Ovary (tissue), 9 donors: Measurements from ENCODE around the gene UBE2G1. TPM values are rescaled to one million over a fixed set of nuclear protein-coding genes. Genes with fewer than 3 reads are reported as not detected.

Source experiments
- DNase-seq, 5 donors: peaks; one replicate each; pipeline ENCODE4 v3.0.0-alpha.2; 2019 to 2020
- H3K27ac ChIP-seq, 2 donors: fragments of 200-600 bp; one replicate each; pipeline versions ENCODE4 v1.5.1 to v1.8.0; 2019 to 2022
- H3K27me3 ChIP-seq: fragments of 200-600 bp; one replicate; pipeline ENCODE4 v1.8.0; 2022
- H3K36me3 ChIP-seq: fragments of 200-600 bp; sonication (generic); one replicate; pipeline ENCODE4 v1.5.1; 2019
- H3K4me1 ChIP-seq: one replicate; pipeline ENCODE4 v1.8.1; 2013; ENCODE audit warnings: mild to moderate bottlenecking, moderate library complexity; ENCODE audit not compliant: insufficient read depth
- H3K4me3 ChIP-seq: fragments of 200-600 bp; sonication (generic); one replicate; pipeline ENCODE4 v1.5.1; 2017
- H3K9me3 ChIP-seq, 2 donors: fragments of 200-600 bp in 1 of 2; sonication (generic) in 1 of 2; one replicate each; pipeline versions ENCODE4 v1.5.1 to v1.8.1; 2013 to 2019; ENCODE audit warnings: mild to moderate bottlenecking in 1 of 2, moderate library complexity in 1 of 2
- EP300 ChIP-seq: sonication (generic); formaldehyde crosslinking; IDR thresholded peaks from one replicate; pipeline ENCODE4 v1.6.1; 2017; ENCODE audit warnings: antibody characterized with exemption
- POLR2A ChIP-seq: fragments of 450-650 bp; IDR thresholded peaks from one replicate; pipeline ENCODE4 v1.6.1; 2017; ENCODE audit warnings: antibody characterized with exemption, mild to moderate bottlenecking, moderate library complexity
- WGBS, 3 donors: extraction: QIAGEN DNeasy Blood & Tissue Kit in 1 of 3; methylation state at CpG; one replicate each; pipeline versions ENCODE4 v1.1.5 to v1.1.7; 2013 to 2017; 5-methylcytosine and 5-hydroxymethylcytosine counted together
- intact Hi-C, 4 donors: fragments of 100-400 bp; cut with DNase I; formaldehyde crosslinking; loops; one replicate each; pipeline versions ENCODE4 v1.11.0 to v1.15.1; 2022 to 2023
- polyA plus RNA-seq, 2 donors: library from polyadenylated mRNA; stranded (reverse); fragments of 200-250 nt in 1 of 2; fragments of 350-450 nt in 1 of 2; fragmentation: Illumina TruSeq in 1 of 2; extraction: RNeasy Lipid Tissue Mini Kit (QIAGEN cat#74804) in 1 of 2; gene quantifications; one replicate each; pipeline ENCODE4 v1.2.3, GENCODE V29; 2013 to 2014
- total RNA-seq, 7 donors: library from RNA; depleted of rRNA in 2 of 7; stranded (reverse); fragments of >200 nt in 2 of 7; fragmentation: NEBNext Ultra II Directional in 3 of 7; extraction: Animal tissue kit (Norgen Biotek cat#: 25700) in 3 of 7; gene quantifications; one replicate each; pipeline versions ENCODE4 v1.1.0 to v1.2.4, GENCODE V29; 2016 to 2023
- TF ChIP-seq, protein P1 (sequence below), 3 donors: fragments of 450-650 bp in 2 of 3; fragments of 200-600 bp in 1 of 3; IDR thresholded peaks; one replicate each; pipeline versions ENCODE4 v1.5.1 to v1.8.0; 2016 to 2022; ENCODE audit warnings: antibody characterized with exemption in 3 of 3, mild to moderate bottlenecking in 1 of 3
- donor health status: DM: no; HTN: no; CAD: no; lungs with moderate emphysema.
- donor health status: DM: no; HTN: no; CAD: no.
- donor health status: Bipolar disorder and iron deficiency.
- donor health status: DM: yes; HTN: yes; CAD: no.
- donor health status: DM: no; HTN: no; CAD: no.
- donor health status: DM: yes; HTN: yes; CAD: no.

UBE2G1 gene
- total and polyA plus RNA-seq, 9 donors, result 12.4 to 50.7 (median 36.5) TPM

DNA sequence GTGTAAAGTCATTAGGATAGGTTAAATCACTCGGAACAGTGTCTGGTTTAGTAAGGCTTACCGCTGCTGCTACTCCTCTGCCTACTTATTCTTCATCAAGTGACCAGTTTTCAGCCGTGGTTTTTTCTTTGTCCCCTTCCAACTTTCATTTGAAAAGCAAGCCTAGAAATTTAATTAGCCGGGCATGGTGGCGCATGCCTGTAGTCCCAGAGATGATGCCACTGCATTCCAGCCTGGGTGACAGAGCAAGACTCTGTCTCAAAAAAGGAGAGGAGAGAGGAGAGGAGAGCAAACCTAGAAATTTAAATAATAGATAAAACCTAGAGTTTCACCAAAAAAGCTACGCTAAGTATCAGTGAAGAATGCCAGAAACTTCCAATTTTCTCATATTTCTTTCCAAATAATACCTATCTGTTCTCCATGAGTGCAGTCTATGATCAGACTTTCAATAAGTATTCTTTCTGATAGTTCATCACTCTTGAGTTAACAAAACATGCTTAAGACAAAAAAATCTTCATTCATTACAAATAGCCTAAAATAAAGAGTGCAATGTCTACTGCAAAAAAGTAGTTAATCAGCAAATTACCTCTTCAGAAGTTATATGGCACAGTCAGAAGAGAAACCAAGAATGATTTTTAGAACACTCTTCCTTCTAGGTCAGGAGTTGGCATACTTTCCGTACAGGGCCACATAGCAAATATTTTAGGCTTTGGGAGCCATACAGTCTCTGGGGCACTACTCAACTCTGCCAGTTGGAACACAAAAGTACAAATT is 117.8 kb downstream of the UBE2G1 start:
- DNase-seq, result no peak
- H3K27me3 ChIP-seq, result no peaks in the 10 kb centered on the region
- WGBS, 3 donors, result 88 to 96% (median 90%) methylated on average over 7 of the region's 7 CpGs
- peaks cover 3% of the 10 kb centered on the region for H3K4me1 ChIP-seq
- no peak for TF ChIP-seq POLR2A
- no peak for TF ChIP-seq EP300
- TF ChIP-seq, protein P1, sequence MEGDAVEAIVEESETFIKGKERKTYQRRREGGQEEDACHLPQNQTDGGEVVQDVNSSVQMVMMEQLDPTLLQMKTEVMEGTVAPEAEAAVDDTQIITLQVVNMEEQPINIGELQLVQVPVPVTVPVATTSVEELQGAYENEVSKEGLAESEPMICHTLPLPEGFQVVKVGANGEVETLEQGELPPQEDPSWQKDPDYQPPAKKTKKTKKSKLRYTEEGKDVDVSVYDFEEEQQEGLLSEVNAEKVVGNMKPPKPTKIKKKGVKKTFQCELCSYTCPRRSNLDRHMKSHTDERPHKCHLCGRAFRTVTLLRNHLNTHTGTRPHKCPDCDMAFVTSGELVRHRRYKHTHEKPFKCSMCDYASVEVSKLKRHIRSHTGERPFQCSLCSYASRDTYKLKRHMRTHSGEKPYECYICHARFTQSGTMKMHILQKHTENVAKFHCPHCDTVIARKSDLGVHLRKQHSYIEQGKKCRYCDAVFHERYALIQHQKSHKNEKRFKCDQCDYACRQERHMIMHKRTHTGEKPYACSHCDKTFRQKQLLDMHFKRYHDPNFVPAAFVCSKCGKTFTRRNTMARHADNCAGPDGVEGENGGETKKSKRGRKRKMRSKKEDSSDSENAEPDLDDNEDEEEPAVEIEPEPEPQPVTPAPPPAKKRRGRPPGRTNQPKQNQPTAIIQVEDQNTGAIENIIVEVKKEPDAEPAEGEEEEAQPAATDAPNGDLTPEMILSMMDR (IDR thresholded peaks at IDR 0.05), result no peak
- no peaks in the 10 kb centered on the region for H3K36me3 ChIP-seq
- no peaks in the 10 kb centered on the region for H3K9me3 ChIP-seq
- no peak overlapping the region for H3K4me3 ChIP-seq
- intact Hi-C loops, result no loop called here
- H3K27ac ChIP-seq, result no peak overlapping the region

DNA sequence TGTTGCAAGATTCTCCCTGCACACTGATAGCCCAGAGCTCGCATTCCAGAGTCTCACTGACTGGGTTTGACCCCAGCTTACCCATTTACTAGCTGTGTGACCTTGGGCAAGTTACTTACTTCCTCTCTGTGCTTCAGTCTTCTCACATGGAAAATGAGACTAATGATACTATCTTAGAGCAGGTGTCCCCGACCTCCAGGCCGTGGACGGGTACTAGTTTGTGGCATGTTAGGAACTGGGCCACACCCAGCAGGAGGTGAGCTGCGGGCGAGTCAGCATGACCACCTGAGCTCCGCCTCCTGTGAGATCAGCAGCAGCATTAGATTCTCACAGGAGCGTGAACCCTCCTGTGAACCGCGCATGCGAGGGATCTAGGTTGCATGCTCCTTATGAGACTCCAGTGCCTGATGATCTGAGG is 118.5 kb downstream of the UBE2G1 start:
- Histone ChIP-seq H3K4me1 (peaks cover 3% of the 10 kb centered on the region), H3K36me3 (no peaks in the 10 kb centered on the region), H3K27me3 (no peaks in the 10 kb centered on the region), H3K9me3 (no peaks in the 10 kb centered on the region), H3K27ac (no peak overlapping the region), H3K4me3 (no peak overlapping the region)
- DNase-seq, result no peak
- 83 to 88% (median 86%) methylated on average over 11 of the region's 11 CpGs for WGBS, 3 donors
- TF ChIP-seq EP300 (no peak), POLR2A (no peak)
- TF ChIP-seq, protein P1 (IDR thresholded peaks at IDR 0.05), result no peak
- intact Hi-C loops, result no loop called here

DNA sequence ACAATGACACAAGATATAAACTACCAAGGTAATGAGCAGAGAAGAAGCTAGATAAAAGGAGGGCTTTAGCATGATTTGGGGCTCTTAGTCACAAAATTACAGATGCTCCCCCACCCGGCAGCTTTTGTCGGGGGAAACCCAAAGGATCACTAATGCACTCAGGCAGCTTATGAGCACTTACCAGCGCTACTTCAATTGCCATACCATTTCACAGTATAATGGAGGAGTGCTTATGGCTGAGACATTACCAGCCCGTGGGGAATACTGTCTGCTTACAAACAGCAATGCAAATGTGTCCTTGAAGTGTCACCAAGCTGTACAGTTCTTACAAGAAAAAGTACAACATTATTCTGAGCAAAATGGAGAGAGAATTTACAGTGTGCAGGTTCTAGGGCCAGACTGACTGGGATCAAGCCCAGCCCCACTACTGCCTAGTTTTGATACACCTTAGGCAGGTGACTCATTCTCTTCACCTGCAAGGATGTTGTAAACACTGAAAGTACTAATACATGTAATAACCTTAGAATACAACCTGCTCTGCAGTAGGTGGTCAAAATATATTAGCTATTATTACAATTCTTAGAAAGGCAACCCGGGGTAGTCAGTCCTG is 119.0 kb downstream of the UBE2G1 start:
- TF ChIP-seq, protein P1 (IDR thresholded peaks at IDR 0.05), result no peak
- TF ChIP-seq POLR2A (no peak), EP300 (no peak)
- WGBS, 3 donors, result 44 to 61% (median 54%) methylated on average over 5 of the region's 5 CpGs
- Histone ChIP-seq H3K27me3 (no peaks in the 10 kb centered on the region), H3K27ac (no peak overlapping the region), H3K9me3 (no peaks in the 10 kb centered on the region), H3K4me1 (peaks cover 3% of the 10 kb centered on the region), H3K36me3 (no peaks in the 10 kb centered on the region), H3K4me3 (no peak overlapping the region)
- intact Hi-C loops, result no loop called here
- DNase-seq, result no peak

DNA sequence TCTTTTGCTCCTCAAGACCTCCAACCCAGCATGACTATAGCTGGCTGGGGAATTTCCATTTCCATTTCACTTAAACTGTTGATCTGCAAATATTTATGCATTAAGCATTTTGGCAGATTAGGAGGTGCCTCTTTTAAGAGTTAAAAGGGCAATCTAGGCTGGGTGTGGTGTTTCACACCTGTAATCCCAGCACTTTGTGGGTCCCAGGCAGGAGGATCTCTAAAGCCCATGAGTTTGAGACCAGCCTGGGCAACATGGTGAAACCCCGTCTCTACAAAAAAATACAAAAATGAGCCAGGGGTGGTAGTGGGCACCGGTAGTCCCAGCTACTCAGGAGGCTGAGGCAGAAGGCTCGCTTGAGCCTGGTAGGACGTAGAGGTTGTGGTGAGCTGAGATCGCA is 119.8 kb downstream of the UBE2G1 start:
- WGBS, 3 donors, result 94 to 96% (median 95%) methylated on average over 5 of the region's 5 CpGs
- H3K9me3 ChIP-seq, result no peaks in the 10 kb centered on the region
- no peaks in the 10 kb centered on the region for H3K27me3 ChIP-seq
- TF ChIP-seq, protein P1 (IDR thresholded peaks at IDR 0.05), result no peak
- TF ChIP-seq EP300 (no peak), POLR2A (no peak)
- no peak overlapping the region for H3K4me3 ChIP-seq
- no peak overlapping the region for H3K27ac ChIP-seq
- intact Hi-C loops, result no loop called here
- DNase-seq, result no peak
- no peaks in the 10 kb centered on the region for H3K36me3 ChIP-seq
- H3K4me1 ChIP-seq, result peaks cover 2% of the 10 kb centered on the region
